Parathyroid adenoma (tissue), 2 donors: ENCODE data around the gene MRPL33.
"Not testable (repeated sequence)": the region's sequence is repeated elsewhere in the genome, so short reads cannot be mapped to it uniquely, and the experiment has no call there.

Experiments used
- H2AFZ ChIP-seq: fragments of 300-600 bp; sonication (generic); one replicate; pipeline ENCODE4 v1.7.0; 2017; ENCODE audit warnings: antibody characterized with exemption, mild to moderate bottlenecking
- H3K27ac ChIP-seq: fragments of 300-600 bp; sonication (generic); one replicate; pipeline ENCODE4 v1.7.0; 2017
- H3K27me3 ChIP-seq: fragments of 300-600 bp; sonication (generic); one replicate; pipeline ENCODE4 v1.7.0; 2017; ENCODE audit warnings: low read length; ENCODE audit not compliant: control insufficient read depth, insufficient read depth
- H3K36me3 ChIP-seq: fragments of 300-600 bp; sonication (generic); one replicate; pipeline ENCODE4 v1.7.0; 2017; ENCODE audit warnings: low read length; ENCODE audit not compliant: control insufficient read depth, insufficient read depth
- H3K4me1 ChIP-seq: fragments of 300-600 bp; sonication (generic); one replicate; pipeline ENCODE4 v1.7.0; 2017; ENCODE audit warnings: control low read depth
- H3K4me2 ChIP-seq: fragments of 300-600 bp; sonication (generic); one replicate; pipeline ENCODE4 v1.7.0; 2017; ENCODE audit warnings: low read length
- H3K4me3 ChIP-seq: fragments of 300-600 bp; sonication (generic); one replicate; pipeline ENCODE4 v1.7.0; 2017; ENCODE audit warnings: low read depth, low read length
- H3K79me2 ChIP-seq: fragments of 300-600 bp; sonication (generic); one replicate; pipeline ENCODE4 v1.7.0; 2017; ENCODE audit warnings: control low read depth
- H3K9ac ChIP-seq: fragments of 300-600 bp; sonication (generic); one replicate; pipeline ENCODE4 v1.7.0; 2017; ENCODE audit warnings: mild to moderate bottlenecking
- H3K9me3 ChIP-seq: fragments of 300-600 bp; sonication (generic); one replicate; pipeline ENCODE4 v1.7.0; 2017; ENCODE audit warnings: low read length; ENCODE audit not compliant: control insufficient read depth
- TF ChIP-seq, protein P1 (sequence below): fragments of 300-600 bp; sonication (generic); IDR thresholded peaks from one replicate; pipeline ENCODE4 v1.7.0; 2017; ENCODE audit warnings: antibody characterized with exemption, mild to moderate bottlenecking
- donor health status: primary hyperparathyroidism.

The MRPL33 gene

DNA sequence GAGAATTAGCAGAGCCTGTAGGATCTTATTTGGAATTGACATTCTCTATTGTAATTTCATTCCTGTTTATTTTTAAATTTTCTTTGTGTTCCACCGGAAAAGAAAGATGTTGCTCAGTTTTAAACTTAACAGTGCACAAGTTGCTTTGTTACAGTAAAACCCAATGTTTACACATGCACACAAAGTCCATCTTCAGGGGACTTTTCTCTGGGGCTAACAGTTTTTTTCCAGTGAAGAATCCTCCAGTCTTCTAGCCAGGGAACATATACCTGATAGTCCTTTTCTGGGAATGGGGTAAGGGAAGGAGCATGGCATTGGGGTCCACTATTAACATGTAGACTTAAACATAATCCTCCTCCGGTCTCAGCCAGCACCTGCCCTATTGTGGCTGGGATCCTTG, 25.2 kb upstream of the MRPL33 start:
- H3K9ac ChIP-seq, result no peak overlapping the region
- H3K36me3 ChIP-seq, result no peaks in the 10 kb centered on the region
- no peaks in the 10 kb centered on the region for H3K9me3 ChIP-seq
- H3K4me3 ChIP-seq, result no peak overlapping the region
- H3K4me2 ChIP-seq, result no peak overlapping the region
- H3K4me1 ChIP-seq, result no peaks in the 10 kb centered on the region
- no peaks in the 10 kb centered on the region for H3K79me2 ChIP-seq
- no peaks in the 10 kb centered on the region for H3K27me3 ChIP-seq
- H2AFZ ChIP-seq, result no peak overlapping the region
- no peak overlapping the region for H3K27ac ChIP-seq
- TF ChIP-seq, protein P1, sequence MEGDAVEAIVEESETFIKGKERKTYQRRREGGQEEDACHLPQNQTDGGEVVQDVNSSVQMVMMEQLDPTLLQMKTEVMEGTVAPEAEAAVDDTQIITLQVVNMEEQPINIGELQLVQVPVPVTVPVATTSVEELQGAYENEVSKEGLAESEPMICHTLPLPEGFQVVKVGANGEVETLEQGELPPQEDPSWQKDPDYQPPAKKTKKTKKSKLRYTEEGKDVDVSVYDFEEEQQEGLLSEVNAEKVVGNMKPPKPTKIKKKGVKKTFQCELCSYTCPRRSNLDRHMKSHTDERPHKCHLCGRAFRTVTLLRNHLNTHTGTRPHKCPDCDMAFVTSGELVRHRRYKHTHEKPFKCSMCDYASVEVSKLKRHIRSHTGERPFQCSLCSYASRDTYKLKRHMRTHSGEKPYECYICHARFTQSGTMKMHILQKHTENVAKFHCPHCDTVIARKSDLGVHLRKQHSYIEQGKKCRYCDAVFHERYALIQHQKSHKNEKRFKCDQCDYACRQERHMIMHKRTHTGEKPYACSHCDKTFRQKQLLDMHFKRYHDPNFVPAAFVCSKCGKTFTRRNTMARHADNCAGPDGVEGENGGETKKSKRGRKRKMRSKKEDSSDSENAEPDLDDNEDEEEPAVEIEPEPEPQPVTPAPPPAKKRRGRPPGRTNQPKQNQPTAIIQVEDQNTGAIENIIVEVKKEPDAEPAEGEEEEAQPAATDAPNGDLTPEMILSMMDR, result no peak

DNA sequence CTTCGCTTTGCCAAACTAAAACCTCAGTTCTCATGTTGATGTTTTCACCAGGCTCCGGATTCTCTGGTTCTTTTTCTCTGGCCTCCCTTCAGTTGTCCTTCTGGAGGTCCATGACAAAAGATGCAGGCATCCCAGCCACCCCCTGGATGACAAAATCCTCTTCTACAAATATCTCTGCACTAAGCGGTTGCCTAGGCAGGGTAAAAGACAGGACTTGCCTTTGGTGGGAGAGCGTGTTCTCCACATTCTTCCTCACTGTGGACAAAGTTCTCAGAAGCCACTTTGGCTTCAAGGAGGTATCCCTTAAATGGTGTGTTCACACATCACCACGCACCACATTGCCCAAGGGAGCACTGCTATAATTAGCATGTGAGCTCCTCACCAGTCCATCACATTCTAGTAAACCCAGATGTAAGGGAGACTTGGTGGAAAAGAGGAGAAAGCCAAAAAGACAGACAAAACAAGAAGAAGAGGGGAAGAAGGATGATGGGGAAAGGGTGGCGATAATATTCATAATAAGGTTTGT, 23.6 kb upstream of the MRPL33 start:
- H3K4me1 ChIP-seq, result no peaks in the 10 kb centered on the region
- H3K4me3 ChIP-seq, result no peak overlapping the region
- H3K27ac ChIP-seq, result no peak overlapping the region
- TF ChIP-seq, protein P1, result no peak
- H3K36me3 ChIP-seq, result no peaks in the 10 kb centered on the region
- H3K9ac ChIP-seq, result no peak overlapping the region
- no peaks in the 10 kb centered on the region for H3K27me3 ChIP-seq
- H2AFZ ChIP-seq, result no peak overlapping the region
- no peaks in the 10 kb centered on the region for H3K9me3 ChIP-seq
- no peak overlapping the region for H3K4me2 ChIP-seq
- no peaks in the 10 kb centered on the region for H3K79me2 ChIP-seq

DNA sequence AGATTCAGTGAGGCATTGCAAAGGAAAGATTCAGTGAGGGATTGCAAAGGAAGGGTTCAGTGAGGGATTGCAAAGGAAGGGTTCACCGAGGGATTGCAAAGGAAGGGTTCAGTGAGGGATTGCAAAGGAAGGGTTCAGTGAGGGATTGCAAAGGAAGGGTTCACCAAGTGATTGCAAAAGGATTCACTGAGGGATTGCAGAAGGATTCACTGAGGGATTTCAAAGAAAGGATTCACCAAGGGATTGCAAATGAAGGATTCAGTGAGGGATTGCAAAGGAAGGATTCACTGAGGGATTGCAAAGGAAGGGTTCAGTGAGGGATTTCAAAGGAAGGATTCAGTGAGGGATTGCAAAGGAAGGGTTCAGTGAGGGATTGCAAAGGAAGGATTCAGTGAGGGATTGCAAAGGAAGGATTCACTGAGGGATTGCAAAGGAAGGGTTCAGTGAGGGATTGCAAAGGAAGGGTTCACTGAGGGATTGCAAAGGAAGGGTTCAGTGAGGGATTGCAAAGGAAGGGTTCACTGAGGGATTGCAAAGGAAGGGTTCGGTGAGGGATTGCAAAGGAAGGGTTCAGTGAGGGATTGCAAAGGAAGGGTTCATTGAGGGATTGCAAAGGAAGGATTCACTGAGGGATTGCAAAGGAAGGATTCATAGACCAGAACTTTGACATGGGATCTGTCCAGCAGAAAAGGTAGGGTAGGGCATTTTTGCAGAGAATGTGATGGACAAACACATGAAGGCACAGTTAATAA, 22.5 kb upstream of the MRPL33 start:
- not testable (repeated sequence) for H3K36me3 ChIP-seq, H2AFZ ChIP-seq, H3K4me1 ChIP-seq, H3K27me3 ChIP-seq, H3K27ac ChIP-seq, H3K4me2 ChIP-seq, H3K79me2 ChIP-seq, H3K9me3 ChIP-seq, H3K9ac ChIP-seq, H3K4me3 ChIP-seq

DNA sequence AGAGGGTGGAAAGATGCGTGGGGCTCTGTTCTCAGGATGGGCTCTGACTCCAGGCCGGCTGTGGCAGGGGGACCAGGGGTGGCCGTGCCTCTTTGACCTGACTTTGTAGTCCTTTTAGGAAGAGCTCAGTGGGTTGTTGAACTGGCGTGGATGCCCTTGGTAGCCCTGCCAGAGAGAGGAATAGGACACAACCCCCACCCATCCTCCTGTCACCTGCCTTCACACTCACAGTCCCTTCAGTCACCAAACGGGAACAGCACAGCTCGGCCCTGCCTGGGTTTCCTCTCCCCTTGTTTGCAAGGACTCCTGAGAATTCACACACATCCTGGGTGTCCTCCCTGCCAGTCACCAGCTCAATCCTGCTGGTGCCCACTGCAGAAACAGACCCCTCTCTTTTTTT, 20.1 kb upstream of the MRPL33 start:
- H3K79me2 ChIP-seq, result no peaks in the 10 kb centered on the region
- no peaks in the 10 kb centered on the region for H3K9me3 ChIP-seq
- no peak overlapping the region for H3K27ac ChIP-seq
- H3K27me3 ChIP-seq, result no peaks in the 10 kb centered on the region
- H3K4me2 ChIP-seq, result no peak overlapping the region
- H3K4me3 ChIP-seq, result no peak overlapping the region
- H3K9ac ChIP-seq, result no peak overlapping the region
- no peaks in the 10 kb centered on the region for H3K36me3 ChIP-seq
- TF ChIP-seq, protein P1, result no peak
- no peaks in the 10 kb centered on the region for H3K4me1 ChIP-seq
- no peak overlapping the region for H2AFZ ChIP-seq

DNA sequence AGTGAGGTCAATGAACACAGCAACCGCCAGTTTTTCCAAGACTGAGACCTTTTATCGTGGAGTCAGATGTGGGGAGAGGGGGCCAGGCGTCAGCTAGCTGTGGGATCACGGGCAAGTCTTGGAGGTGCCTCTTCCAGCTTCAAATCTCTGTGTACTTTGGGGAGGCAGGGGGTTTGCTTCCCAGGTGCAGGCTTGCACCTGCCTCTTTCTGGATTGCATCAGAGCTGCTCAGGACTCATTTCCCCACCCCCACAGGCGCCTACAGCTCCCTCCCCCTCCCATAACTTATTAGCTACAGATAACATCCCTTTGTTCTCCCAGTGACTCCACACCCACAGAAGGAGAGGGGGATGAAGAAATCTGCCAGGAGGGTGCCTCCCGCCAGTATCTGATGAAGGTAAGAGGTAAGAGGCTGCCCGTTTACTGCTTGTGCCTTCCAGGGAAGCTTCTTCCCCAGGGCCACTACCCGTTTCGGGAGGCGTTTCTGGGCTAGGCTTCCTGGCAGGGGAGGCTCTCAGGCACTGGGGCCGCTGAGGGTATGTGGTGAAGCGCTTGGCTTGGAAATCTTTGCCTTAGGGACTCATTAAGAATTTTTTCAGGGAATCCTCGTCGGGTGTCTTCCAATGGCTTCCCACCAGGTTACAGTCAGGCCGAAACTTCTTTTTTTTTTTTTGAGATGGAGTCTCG, 18.8 kb upstream of the MRPL33 start:
- TF ChIP-seq, protein P1, result no peak
- no peaks in the 10 kb centered on the region for H3K36me3 ChIP-seq
- H2AFZ ChIP-seq, result peak overlapping the region; percentile 79
- no peaks in the 10 kb centered on the region for H3K4me1 ChIP-seq
- H3K27me3 ChIP-seq, result no peaks in the 10 kb centered on the region
- no peaks in the 10 kb centered on the region for H3K79me2 ChIP-seq
- no peak overlapping the region for H3K9ac ChIP-seq
- H3K9me3 ChIP-seq, result no peaks in the 10 kb centered on the region
- H3K4me2 ChIP-seq, result no peak overlapping the region
- H3K27ac ChIP-seq, result no peak overlapping the region
- H3K4me3 ChIP-seq, result no peak overlapping the region
